Measurements from ENCODE around the gene GNPDA1. TPM values are rescaled to one million over a fixed set of nuclear protein-coding genes. Genes with fewer than 3 reads are reported as not detected.

The GNPDA1 gene
- total RNA-seq, 2 donors from 2014 or later, result 11.4 to 42.2 TPM

- intact Hi-C loops (cut with DNase I), result loop anchor here (5.0 to 10.0 kb wide), 2 partner anchors 73 to 265 kb away; no protein-coding TSS in a partner anchor
- no peak overlapping the region for H3K4me3 ChIP-seq
Observed at GRCh38 chr5:141957367-141957996, 55.3 kb downstream of the GNPDA1 start.

GRCh38 chr5:141954194-141954593, 58.6 kb downstream of the GNPDA1 start:
- TF ChIP-seq CTCF (IDR thresholded peaks at IDR 0.05) (no peak), POLR2A (IDR thresholded peaks at IDR 0.05) (no peak)
- Histone ChIP-seq H3K9me3 (no peaks in the 10 kb centered on the region), H3K4me1 (no peaks in the 10 kb centered on the region), H3K27me3 (no peaks in the 10 kb centered on the region), H3K4me3 (no peak overlapping the region), H3K27ac (no peak overlapping the region), H3K36me3 (replicated peaks in 1 of 2; ENCODE audit: insufficient read depth in 1 of 2, low read depth in 2 of 2) (no peaks in the 10 kb centered on the region)
- DNase-seq, result no peak
- intact Hi-C loops (cut with DNase I), result loop anchor here (10.0 kb wide), 1 partner anchor 69 kb away; no protein-coding TSS in a partner anchor
- WGBS, 2 donors, result 89 to 92% methylated on average over 2 of the region's 2 CpGs
- ATAC-seq, result no peak

More at GRCh38 chr5:141957367-141957996, 55.3 kb downstream of the GNPDA1 start:
- ATAC-seq (no peak), DNase-seq (no peak)
- Histone ChIP-seq H3K4me1 (no peaks in the 10 kb centered on the region), H3K27ac (peak overlapping the region in 1 of 4 donors; percentile 4), H3K9me3 (no peaks in the 10 kb centered on the region), H3K36me3 (replicated peaks in 1 of 2; ENCODE audit: insufficient read depth in 1 of 2, low read depth in 2 of 2) (no peaks in the 10 kb centered on the region), H3K27me3 (no peaks in the 10 kb centered on the region)
- TF ChIP-seq POLR2A (IDR thresholded peaks at IDR 0.05) (no peak), CTCF (IDR thresholded peaks at IDR 0.05) (no peak)
- 55 to 64% methylated on average over 7 to 16 of the region's 16 CpGs for WGBS, 2 donors

- no peaks in the 10 kb centered on the region for H3K4me1 ChIP-seq
- 66 to 81% methylated on average over 2 of the region's 2 CpGs for WGBS, 2 donors
- no peaks in the 10 kb centered on the region for H3K36me3 ChIP-seq (replicated peaks in 1 of 2; ENCODE audit: insufficient read depth in 1 of 2, low read depth in 2 of 2)
- ATAC-seq, result no peak
- H3K27ac ChIP-seq, result no peak overlapping the region
- no peaks in the 10 kb centered on the region for H3K9me3 ChIP-seq
- no peak for DNase-seq
- intact Hi-C loops (cut with DNase I), result loop anchor here (10.0 kb wide), 1 partner anchor 67 kb away; no protein-coding TSS in a partner anchor
- no peaks in the 10 kb centered on the region for H3K27me3 ChIP-seq
- no peak for TF ChIP-seq CTCF (IDR thresholded peaks at IDR 0.05)
- no peak overlapping the region for H3K4me3 ChIP-seq
Observed at GRCh38 chr5:141952020-141952419, 60.8 kb downstream of the GNPDA1 start.

- TF ChIP-seq CTCF (IDR thresholded peaks at IDR 0.05) (no peak), POLR2A (IDR thresholded peaks at IDR 0.05) (no peak)
- Histone ChIP-seq H3K27me3 (no peaks in the 10 kb centered on the region), H3K4me3 (no peak overlapping the region), H3K36me3 (replicated peaks in 1 of 2; ENCODE audit: insufficient read depth in 1 of 2, low read depth in 2 of 2) (no peaks in the 10 kb centered on the region), H3K4me1 (no peaks in the 10 kb centered on the region), H3K9me3 (no peaks in the 10 kb centered on the region), H3K27ac (no peak overlapping the region)
- intact Hi-C loops (cut with DNase I), result loop anchor here (10.0 kb wide), 1 partner anchor 67 kb away; no protein-coding TSS in a partner anchor
- WGBS, 2 donors, result 48 to 54% methylated on average over 8 to 9 of the region's 9 CpGs
- no peak for DNase-seq
- ATAC-seq, result peak; percentile 19
Observed at GRCh38 chr5:141951332-141951781, 61.5 kb downstream of the GNPDA1 start.

Other genes starting within 250 kb of the GNPDA1 start
- 10 to 100 TPM; 24.9 to 31.3 TPM for gene PCDH1, start 134.6 kb downstream of the GNPDA1 start, total RNA-seq
- gene DELE1, start 89.2 kb downstream of the GNPDA1 start, total RNA-seq, result 100 to 1,000 TPM in 1 of 2 donors, 10 to 100 TPM in 1; 50.6 to 100 TPM
- gene PCDH12, start 54.8 kb downstream of the GNPDA1 start, total RNA-seq, result 1 to 10 TPM; 1.6 to 2.9 TPM
- gene RNF14, start 43.9 kb downstream of the GNPDA1 start, total RNA-seq, result 10 to 100 TPM; 29.3 to 44.2 TPM
- 10 to 100 TPM; 39.7 to 58.3 TPM for gene NDFIP1, start 95.8 kb upstream of the GNPDA1 start, total RNA-seq

All from body of pancreas (tissue), 4 donors.